Measurements from ENCODE around the gene FFAR2. TPM values are rescaled to one million over a fixed set of nuclear protein-coding genes. Genes with fewer than 3 reads are reported as not detected.

The FFAR2 gene
- total RNA-seq, 2 donors from 2014 or later = not detected

GRCh38 chr19:35429698-35430408, 18.2 kb upstream of the FFAR2 start:
- 91 to 96% methylated on average over 17 to 21 of the region's 21 CpGs for WGBS, 2 experiments (ENCODE audit: insufficient coverage in 1 of 2, insufficient read length in 1 of 2)
- H3K4me3 Mint-ChIP-seq = no peak overlapping the region
- peaks cover 14% of the 10 kb centered on the region for H3K27me3 Mint-ChIP-seq (ENCODE audit: insufficient read depth)

GRCh38 chr19:35430409-35431144, 17.5 kb upstream of the FFAR2 start:
- peaks cover 3% of the 10 kb centered on the region for H3K36me3 Mint-ChIP-seq (ENCODE audit: low read depth)
- H3K9me3 Mint-ChIP-seq = peaks cover 18% of the 10 kb centered on the region
- H3K4me1 Mint-ChIP-seq = no peaks in the 10 kb centered on the region
- Histone ChIP-seq H3K27me3 (ENCODE audit: control insufficient read depth, insufficient read depth, low read length, poor library complexity, severe bottlenecking) (no peaks in the 10 kb centered on the region), H3K9ac (ENCODE audit: extremely low read depth, low read length, poor library complexity, severe bottlenecking) (no peak overlapping the region), H3K4me1 (ENCODE audit: control insufficient read depth, insufficient read depth, low read length) (no peaks in the 10 kb centered on the region), H3K9me3 (ENCODE audit: control insufficient read depth, low read length) (no peaks in the 10 kb centered on the region), H3K27ac (ENCODE audit: low read depth, low read length) (no peak overlapping the region), H3K4me3 (ENCODE audit: low read length) (no peak overlapping the region), H3K36me3 (ENCODE audit: control insufficient read depth, insufficient read depth, low read length) (no peaks in the 10 kb centered on the region)
- H3K27ac Mint-ChIP-seq = no peak overlapping the region
- H3K27me3 Mint-ChIP-seq (ENCODE audit: insufficient read depth) = peaks cover 14% of the 10 kb centered on the region
- no peak for TF ChIP-seq CTCF (conservative IDR thresholded peaks at IDR 0.05)
- DNase-seq = no peak
- no peak overlapping the region for H3K4me3 Mint-ChIP-seq
- 72 to 83% methylated on average over 3 to 5 of the region's 5 CpGs for WGBS, 2 experiments (ENCODE audit: insufficient coverage in 1 of 2, insufficient read length in 1 of 2)

More at GRCh38 chr19:35429698-35430408, 18.2 kb upstream of the FFAR2 start:
- H3K27ac ChIP-seq (ENCODE audit: low read depth, low read length) = no peak overlapping the region
- no peaks in the 10 kb centered on the region for H3K4me1 ChIP-seq (ENCODE audit: control insufficient read depth, insufficient read depth, low read length)
- Mint-ChIP-seq H3K36me3 (ENCODE audit: low read depth) (peaks cover 3% of the 10 kb centered on the region), H3K4me1 (no peaks in the 10 kb centered on the region), H3K27ac (no peak overlapping the region), H3K9me3 (peaks cover 18% of the 10 kb centered on the region)
- no peak for DNase-seq
- no peaks in the 10 kb centered on the region for H3K36me3 ChIP-seq (ENCODE audit: control insufficient read depth, insufficient read depth, low read length)
- no peak for TF ChIP-seq CTCF (conservative IDR thresholded peaks at IDR 0.05)
- H3K9ac ChIP-seq (ENCODE audit: extremely low read depth, low read length, poor library complexity, severe bottlenecking) = no peak overlapping the region
- H3K4me3 ChIP-seq (ENCODE audit: low read length) = no peak overlapping the region
- no peaks in the 10 kb centered on the region for H3K9me3 ChIP-seq (ENCODE audit: control insufficient read depth, low read length)
- H3K27me3 ChIP-seq (ENCODE audit: control insufficient read depth, insufficient read depth, low read length, poor library complexity, severe bottlenecking) = no peaks in the 10 kb centered on the region

- Histone ChIP-seq H3K4me3 (ENCODE audit: low read length) (no peak overlapping the region), H3K9me3 (ENCODE audit: control insufficient read depth, low read length) (no peaks in the 10 kb centered on the region), H3K27me3 (ENCODE audit: control insufficient read depth, insufficient read depth, low read length, poor library complexity, severe bottlenecking) (no peaks in the 10 kb centered on the region), H3K4me1 (ENCODE audit: control insufficient read depth, insufficient read depth, low read length) (peaks cover 2% of the 10 kb centered on the region), H3K9ac (ENCODE audit: extremely low read depth, low read length, poor library complexity, severe bottlenecking) (no peak overlapping the region), H3K27ac (ENCODE audit: low read depth, low read length) (no peak overlapping the region), H3K36me3 (ENCODE audit: control insufficient read depth, insufficient read depth, low read length) (no peaks in the 10 kb centered on the region)
- peaks cover 14% of the 10 kb centered on the region for H3K27me3 Mint-ChIP-seq (ENCODE audit: insufficient read depth)
- peaks cover 3% of the 10 kb centered on the region for H3K4me1 Mint-ChIP-seq
- peaks cover 3% of the 10 kb centered on the region for H3K36me3 Mint-ChIP-seq (ENCODE audit: low read depth)
- H3K4me3 Mint-ChIP-seq = no peak overlapping the region
- TF ChIP-seq CTCF (conservative IDR thresholded peaks at IDR 0.05) = no peak
- 85 to 93% methylated on average over 7 to 8 of the region's 8 CpGs for WGBS, 2 experiments (ENCODE audit: insufficient coverage in 1 of 2, insufficient read length in 1 of 2)
- DNase-seq = no peak
- no peak overlapping the region for H3K27ac Mint-ChIP-seq
- H3K9me3 Mint-ChIP-seq = peaks cover 18% of the 10 kb centered on the region
These were observed 16.8 kb upstream of the FFAR2 start for GRCh38 chr19:35431145-35431807.
